GM12878 (cell line): ENCODE results near the gene CACNB3. TPM values are rescaled to one million over a fixed set of nuclear protein-coding genes. Genes with fewer than 3 reads are reported as not detected.

Experiments
- ATAC-seq: fragments of 200-7000 bp; cut with Tn5 transposase; 3 replicates; pipeline ENCODE4 v1.9.1; 2020; ENCODE audit warnings: mild to moderate bottlenecking, moderate library complexity
- BruUV-seq: library from RNA; stranded (reverse); fragments of 400-500 nt; replicated peaks from 2 replicates; lab custom pipeline; 2021; lab: Mats Ljungman, UMichigan
- CTCF ChIA-PET: fragments of 300-600 bp; sonication (Branson Sonifier 250); formaldehyde crosslinking; extraction: SDS; loops from one replicate; lab custom pipeline; 2021; ENCODE audit warnings: inconsistent platforms; lab: Yijun Ruan, JAX
- POLR2A ChIA-PET: fragments of 350-600 bp; formaldehyde crosslinking; extraction: SDS; loops from one replicate; lab custom pipeline; 2021; ENCODE audit warnings: inconsistent platforms; lab: Charles Lee
- RAD21 ChIA-PET: fragments of 300-600 bp; sonication (Branson Sonifier 250); formaldehyde crosslinking; loops from one replicate; lab custom pipeline; 2023; ENCODE audit warnings: antibody characterized with exemption; ENCODE audit not compliant: unreplicated experiment; lab: Charles Lee
- SMC1A ChIA-PET: fragments of 300-600 bp; sonication (Branson Sonifier 250); formaldehyde crosslinking; loops from one replicate; lab custom pipeline; 2023; ENCODE audit not compliant: unreplicated experiment, uncharacterized antibody; lab: Charles Lee
- DNase-seq: peaks from one replicate; pipeline ENCODE4 v3.0.0-alpha.2; 2011; ENCODE audit warnings: low read depth, low spot score
- FAIRE-seq: peaks from 3 replicates; lab custom pipeline; 2011; peaks lifted over from hg19 to GRCh38; lab: Jason Lieb, UNC
- H2AFZ ChIP-seq: 2 replicates; pipeline ENCODE4 v1.6.0; 2011; ENCODE audit warnings: low read depth, low read length, control low read depth; ENCODE audit not compliant: control insufficient read depth
- H3K27ac ChIP-seq: 2 replicates; pipeline ENCODE4 v1.5.1; 2011; ENCODE audit warnings: control low read depth; ENCODE audit not compliant: control insufficient read depth, insufficient read depth
- H3K27me3 ChIP-seq, 2 experiments: replicated peaks in 1 of 2; 2 replicates each; pipeline versions ENCODE4 v1.6.0 to v1.6.1; 2011; ENCODE audit warnings: low read length in 1 of 2; ENCODE audit not compliant: control insufficient read depth in 2 of 2, insufficient read depth in 2 of 2
- H3K36me3 ChIP-seq, 2 experiments: 2 replicates each; pipeline ENCODE4 v1.5.1; 2011; ENCODE audit warnings: low read length in 1 of 2; ENCODE audit not compliant: control insufficient read depth in 2 of 2, insufficient read depth in 2 of 2
- H3K4me1 ChIP-seq: 2 replicates; pipeline ENCODE4 v1.6.1; 2011; ENCODE audit warnings: mild to moderate bottlenecking, low read length, moderate library complexity, mixed read lengths; ENCODE audit not compliant: control insufficient read depth, insufficient read depth
- H3K4me2 ChIP-seq: 2 replicates; pipeline ENCODE4 v1.6.0; 2011; ENCODE audit warnings: control low read depth; ENCODE audit not compliant: control insufficient read depth, insufficient read depth
- H3K4me3 ChIP-seq: fragments of 200-600 bp; sonication (generic); 2 replicates; pipeline ENCODE4 v1.5.1; 2016
- H3K79me2 ChIP-seq: 2 replicates; pipeline ENCODE4 v1.6.0; 2011; ENCODE audit warnings: low read length; ENCODE audit not compliant: control insufficient read depth, insufficient read depth
- H3K9ac ChIP-seq: 2 replicates; pipeline ENCODE4 v1.8.0; 2011; ENCODE audit warnings: low read length, control low read depth, mixed read lengths; ENCODE audit not compliant: control insufficient read depth, insufficient read depth
- H3K9me3 ChIP-seq: replicated peaks from 3 replicates; pipeline ENCODE4 v1.5.1; 2011; ENCODE audit warnings: mild to moderate bottlenecking, low read length; ENCODE audit not compliant: control insufficient read depth, insufficient read depth
- H4K20me1 ChIP-seq: 2 replicates; pipeline ENCODE4 v1.6.0; 2011; ENCODE audit not compliant: control insufficient read depth, insufficient read depth
- CHD1 ChIP-seq: IDR thresholded peaks from 2 replicates; pipeline ENCODE4 v1.6.1; 2012; ENCODE audit warnings: low read depth, low read length, improper control_type of control experiment
- FOS ChIP-seq: IDR thresholded peaks from 3 replicates; pipeline ENCODE4 v1.6.1; 2011; ENCODE audit warnings: borderline replicate concordance; ENCODE audit not compliant: insufficient read length; ENCODE audit errors: extremely low read depth
- GABPA ChIP-seq: IDR thresholded peaks from 2 replicates; pipeline ENCODE4 v1.6.1; 2014; ENCODE audit warnings: antibody characterized with exemption, low read depth, mild to moderate bottlenecking, inconsistent platforms
- JUND ChIP-seq: IDR thresholded peaks from 2 replicates; pipeline ENCODE4 v1.6.1; 2012; ENCODE audit warnings: low read depth, mild to moderate bottlenecking, low read length, improper control_type of control experiment, moderate library complexity
- MYB ChIP-seq: fragments of 150-350 bp; IDR thresholded peaks from 2 replicates; pipeline ENCODE4 v1.6.1; 2014; ENCODE audit warnings: mild to moderate bottlenecking, low read depth, low read length, borderline replicate concordance
- NFXL1 ChIP-seq: fragments of 450-650 bp; IDR thresholded peaks from 2 replicates; pipeline ENCODE4 v1.6.1; 2017; ENCODE audit warnings: antibody characterized with exemption, mild to moderate bottlenecking, borderline replicate concordance
- POU2F2 ChIP-seq: IDR thresholded peaks from 3 replicates; pipeline ENCODE4 v1.6.1; 2011; ENCODE audit warnings: low read depth, mild to moderate bottlenecking, low read length, borderline replicate concordance
- PRDM15 ChIP-seq: fragments of 450-650 bp; formaldehyde crosslinking; IDR thresholded peaks from 2 replicates; pipeline ENCODE4 v1.4.0; 2020; ENCODE audit warnings: mild to moderate bottlenecking, moderate library complexity
- RAD21 ChIP-seq: IDR thresholded peaks from 2 replicates; pipeline ENCODE4 v1.6.1; 2011; ENCODE audit warnings: mild to moderate bottlenecking, low read depth, low read length, moderate library complexity; ENCODE audit not compliant: insufficient read depth
- RB1 ChIP-seq: fragments of 450-650 bp; formaldehyde crosslinking; IDR thresholded peaks from 2 replicates; pipeline ENCODE4 v1.6.1; 2017; ENCODE audit warnings: mild to moderate bottlenecking, borderline replicate concordance
- REST ChIP-seq: IDR thresholded peaks from 2 replicates; pipeline ENCODE4 v1.6.1; 2012; ENCODE audit warnings: mild to moderate bottlenecking, low read depth, low read length
- ZBED1 ChIP-seq: IDR thresholded peaks from 2 replicates; pipeline ENCODE4 v1.6.1; 2016; ENCODE audit warnings: borderline replicate concordance
- ZBTB4 ChIP-seq: fragments of 450-650 bp; formaldehyde crosslinking; IDR thresholded peaks from 2 replicates; pipeline ENCODE4 v1.4.0; 2022; ENCODE audit warnings: mild to moderate bottlenecking, moderate library complexity
- WGBS: methylation state at CpG from one replicate; pipeline ENCODE4 v1.1.6; 2016; ENCODE audit warnings: low lambda C conversion rate; ENCODE audit not compliant: insufficient replicate concordance, insufficient coverage; ENCODE audit errors: missing lambda C conversion rate; 5-methylcytosine and 5-hydroxymethylcytosine counted together
- in situ Hi-C: fragments of 300-500 bp; cut with MboI; formaldehyde crosslinking; loops from 9 replicates; pipeline ENCODE4 v1.14.3; 2018; ENCODE audit warnings: mixed read lengths
- intact Hi-C: fragments of 100-400 bp; cut with micrococcal nuclease; formaldehyde crosslinking; loops from one replicate; pipeline ENCODE4 v1.14.2; 2022; ENCODE audit not compliant: unreplicated experiment
- polyA plus RNA-seq, 11 experiments: library from polyadenylated mRNA; depleted of rRNA in 4 of 11; unstranded in 6 of 11; stranded (reverse) in 5 of 11; fragments of >200 nt; fragmentation: Nextera tagmentation in 4 of 11; fragmentation: Illumina TruSeq in 1 of 11; extraction: Ambion mirVana in 4 of 11; extraction: Trizol in 1 of 11; gene quantifications; 1 replicate in 1 of 11; 2 replicates in 10 of 11; pipeline versions ENCODE4 v1.2.1 to v1.2.3, GENCODE V29; 2011 to 2016; ENCODE audit warnings: inconsistent platforms in 2 of 11, missing spikeins in 2 of 11, low read depth in 1 of 11
- total RNA-seq, 4 experiments: library from RNA; depleted of rRNA in 3 of 4; stranded (reverse); fragments of >200 nt in 3 of 4; fragmentation: Illumina TruSeq in 1 of 4; extraction: Trizol in 1 of 4; gene quantifications; 2 replicates each; pipeline versions ENCODE4 v1.2.1 to v1.2.3, GENCODE V29; 2013 to 2021

CACNB3 gene
- total and polyA plus RNA-seq, 10 of the 15 experiments (the other 5 are each of a cell fraction or from before 2014, with no cell fraction given), result 0.78 to 5.0 (median 1.7) TPM

- TF ChIP-seq NFXL1, result no peak
- no peak for TF ChIP-seq ZBED1
- TF ChIP-seq CHD1, result no peak
- TF ChIP-seq MYB, result no peak
- no peak for TF ChIP-seq FOS
Measured at GRCh38 chr12:48770756-48771155, 47.5 kb upstream of the CACNB3 start (continued).

- Histone ChIP-seq H3K4me3 (no peak overlapping the region), H3K27me3 (no peaks in the 10 kb centered on the region), H2AFZ (no peak overlapping the region), H3K9me3 (no peaks in the 10 kb centered on the region), H3K36me3 (no peaks in the 10 kb centered on the region), H3K9ac (no peak overlapping the region), H3K4me2 (no peak overlapping the region), H3K4me1 (peaks cover 4% of the 10 kb centered on the region), H3K27ac (no peak overlapping the region), H4K20me1 (no peaks in the 10 kb centered on the region), H3K79me2 (no peaks in the 10 kb centered on the region)
- BruUV-seq, result no TSS peak
- RAD21 ChIA-PET, result no interaction called here
- CTCF ChIA-PET, result interaction anchor here (1.1 to 1.5 kb wide), 3 partner anchors 8 to 19 kb away, joined by 3 read pairs; no protein-coding TSS in a partner anchor
- TF ChIP-seq JUND (no peak), RB1 (no peak), POU2F2 (no peak), GABPA (no peak), REST (no peak), PRDM15 (no peak), RAD21 (no peak), ZBTB4 (CRISPR knock-in tag) (no peak)
- in situ Hi-C loops (no loop called here), intact Hi-C loops (no loop called here)
- ATAC-seq (no peak), DNase-seq (no peak), FAIRE-seq (no peak)
- SMC1A ChIA-PET, result no interaction called here
- POLR2A ChIA-PET, result no interaction called here
- 66% methylated on average over 13 of the region's 13 CpGs for WGBS
Measured at GRCh38 chr12:48771588-48772112, 46.6 kb upstream of the CACNB3 start.
